Measurements from ENCODE around the gene GPD1L.

The GPD1L gene

GRCh38 chr3:32153414-32154204, 47.2 kb downstream of the GPD1L start:
- no peak for TF ChIP-seq CTCF (IDR thresholded peaks at IDR 0.05; ENCODE audit: borderline replicate concordance, control extremely low read depth, extremely low read depth, insufficient read depth, missing control alignments)
- in situ Hi-C loops (cut with MboI; ENCODE audit: low sequenced_read_pairs, unreplicated experiment) = no loop called here
- DNase-seq (ENCODE audit: low spot score) = no peak

GRCh38 chr3:32154205-32154579, 47.8 kb downstream of the GPD1L start:
- in situ Hi-C loops (cut with MboI; ENCODE audit: low sequenced_read_pairs, unreplicated experiment) = no loop called here
- no peak for DNase-seq (ENCODE audit: low spot score)
- TF ChIP-seq CTCF (IDR thresholded peaks at IDR 0.05; ENCODE audit: borderline replicate concordance, control extremely low read depth, extremely low read depth, insufficient read depth, missing control alignments) = peak; percentile 23

- in situ Hi-C loops (cut with MboI; ENCODE audit: low sequenced_read_pairs, unreplicated experiment) = no loop called here
- no peak for DNase-seq (ENCODE audit: low spot score)
- no peak for TF ChIP-seq CTCF (IDR thresholded peaks at IDR 0.05; ENCODE audit: borderline replicate concordance, control extremely low read depth, extremely low read depth, insufficient read depth, missing control alignments)
Measured at GRCh38 chr3:32155117-32155516, 48.7 kb downstream of the GPD1L start.

- in situ Hi-C loops (cut with MboI; ENCODE audit: low sequenced_read_pairs, unreplicated experiment) = no loop called here
- DNase-seq (ENCODE audit: low spot score) = no peak
- no peak for TF ChIP-seq CTCF (IDR thresholded peaks at IDR 0.05; ENCODE audit: borderline replicate concordance, control extremely low read depth, extremely low read depth, insufficient read depth, missing control alignments)
Measured at GRCh38 chr3:32157600-32158264, 51.3 kb downstream of the GPD1L start.

- no peak for TF ChIP-seq CTCF (IDR thresholded peaks at IDR 0.05; ENCODE audit: borderline replicate concordance, control extremely low read depth, extremely low read depth, insufficient read depth, missing control alignments)
- in situ Hi-C loops (cut with MboI; ENCODE audit: low sequenced_read_pairs, unreplicated experiment) = no loop called here
- no peak for DNase-seq (ENCODE audit: low spot score)
Measured at GRCh38 chr3:32160706-32161214, 54.3 kb downstream of the GPD1L start.

GRCh38 chr3:32165442-32165841, 59.0 kb downstream of the GPD1L start:
- no peak for DNase-seq (ENCODE audit: low spot score)
- no peak for TF ChIP-seq CTCF (IDR thresholded peaks at IDR 0.05; ENCODE audit: borderline replicate concordance, control extremely low read depth, extremely low read depth, insufficient read depth, missing control alignments)
- in situ Hi-C loops (cut with MboI; ENCODE audit: low sequenced_read_pairs, unreplicated experiment) = no loop called here

Data from GM13976 (cell line).